PFSK-1 (cell line): ENCODE data around the gene CHPT1.

Experiments used
- FOXP2 ChIP-seq: optimal IDR thresholded peaks from 2 replicates; pipeline ENCODE3; 2011; ENCODE audit warnings: borderline replicate concordance, control low read depth, inconsistent platforms; ENCODE audit not compliant: insufficient read depth; ENCODE audit errors: extremely low read length, extremely low read depth
- POLR2AphosphoS5 ChIP-seq: IDR thresholded peaks from 2 replicates; pipeline ENCODE4 v1.6.1; 2012; ENCODE audit warnings: low read depth, mild to moderate bottlenecking, control low read depth, low read length, moderate library complexity
- SIN3A ChIP-seq: IDR thresholded peaks from 2 replicates; pipeline ENCODE4 v1.6.1; 2012; ENCODE audit warnings: mild to moderate bottlenecking, low read length, moderate library complexity, borderline replicate concordance; ENCODE audit not compliant: insufficient read depth
- TAF1 ChIP-seq: IDR thresholded peaks from 2 replicates; pipeline ENCODE4 v1.6.1; 2012; ENCODE audit warnings: low read length, control low read depth, borderline replicate concordance; ENCODE audit not compliant: insufficient read depth
- TF ChIP-seq, protein P1 (sequence below), 2 experiments: IDR thresholded peaks; 2 replicates each; pipeline versions ENCODE4 v1.6.1 to v1.8.0; 2011 to 2012; ENCODE audit warnings: low read depth in 2 of 2, low read length in 2 of 2, control low read depth in 1 of 2, inconsistent platforms in 1 of 2, mild to moderate bottlenecking in 1 of 2, moderate library complexity in 1 of 2; ENCODE audit not compliant: insufficient read depth in 1 of 2

CHPT1 gene

DNA sequence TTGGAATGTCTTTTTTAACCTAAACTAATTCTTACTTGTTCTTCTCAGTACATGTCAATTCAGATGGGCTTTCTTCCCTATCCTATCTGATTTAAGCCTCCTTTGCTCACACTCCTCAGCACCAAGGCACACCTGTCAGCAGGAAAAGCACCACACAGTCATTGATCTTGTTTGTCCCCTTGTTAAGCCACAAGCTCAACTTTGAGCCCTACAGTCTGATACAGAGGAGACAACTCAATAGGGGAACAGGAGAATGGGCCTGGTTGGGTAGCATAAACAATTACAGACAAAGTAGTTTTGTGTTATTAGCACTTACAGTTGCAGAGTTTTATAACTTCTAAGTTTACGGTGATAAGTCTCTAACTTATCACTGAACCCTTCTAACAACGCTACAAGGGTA lies 71.3 kb downstream of the CHPT1 start:
- TF ChIP-seq FOXP2 (no peak), POLR2AphosphoS5 (no peak), SIN3A (no peak), TAF1 (no peak)
- TF ChIP-seq, protein P1, sequence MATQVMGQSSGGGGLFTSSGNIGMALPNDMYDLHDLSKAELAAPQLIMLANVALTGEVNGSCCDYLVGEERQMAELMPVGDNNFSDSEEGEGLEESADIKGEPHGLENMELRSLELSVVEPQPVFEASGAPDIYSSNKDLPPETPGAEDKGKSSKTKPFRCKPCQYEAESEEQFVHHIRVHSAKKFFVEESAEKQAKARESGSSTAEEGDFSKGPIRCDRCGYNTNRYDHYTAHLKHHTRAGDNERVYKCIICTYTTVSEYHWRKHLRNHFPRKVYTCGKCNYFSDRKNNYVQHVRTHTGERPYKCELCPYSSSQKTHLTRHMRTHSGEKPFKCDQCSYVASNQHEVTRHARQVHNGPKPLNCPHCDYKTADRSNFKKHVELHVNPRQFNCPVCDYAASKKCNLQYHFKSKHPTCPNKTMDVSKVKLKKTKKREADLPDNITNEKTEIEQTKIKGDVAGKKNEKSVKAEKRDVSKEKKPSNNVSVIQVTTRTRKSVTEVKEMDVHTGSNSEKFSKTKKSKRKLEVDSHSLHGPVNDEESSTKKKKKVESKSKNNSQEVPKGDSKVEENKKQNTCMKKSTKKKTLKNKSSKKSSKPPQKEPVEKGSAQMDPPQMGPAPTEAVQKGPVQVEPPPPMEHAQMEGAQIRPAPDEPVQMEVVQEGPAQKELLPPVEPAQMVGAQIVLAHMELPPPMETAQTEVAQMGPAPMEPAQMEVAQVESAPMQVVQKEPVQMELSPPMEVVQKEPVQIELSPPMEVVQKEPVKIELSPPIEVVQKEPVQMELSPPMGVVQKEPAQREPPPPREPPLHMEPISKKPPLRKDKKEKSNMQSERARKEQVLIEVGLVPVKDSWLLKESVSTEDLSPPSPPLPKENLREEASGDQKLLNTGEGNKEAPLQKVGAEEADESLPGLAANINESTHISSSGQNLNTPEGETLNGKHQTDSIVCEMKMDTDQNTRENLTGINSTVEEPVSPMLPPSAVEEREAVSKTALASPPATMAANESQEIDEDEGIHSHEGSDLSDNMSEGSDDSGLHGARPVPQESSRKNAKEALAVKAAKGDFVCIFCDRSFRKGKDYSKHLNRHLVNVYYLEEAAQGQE (IDR thresholded peaks at IDR 0.05; ENCODE audit: insufficient read depth in 1 of 2, low read depth in 2 of 2, low read length in 2 of 2), result no peak

DNA sequence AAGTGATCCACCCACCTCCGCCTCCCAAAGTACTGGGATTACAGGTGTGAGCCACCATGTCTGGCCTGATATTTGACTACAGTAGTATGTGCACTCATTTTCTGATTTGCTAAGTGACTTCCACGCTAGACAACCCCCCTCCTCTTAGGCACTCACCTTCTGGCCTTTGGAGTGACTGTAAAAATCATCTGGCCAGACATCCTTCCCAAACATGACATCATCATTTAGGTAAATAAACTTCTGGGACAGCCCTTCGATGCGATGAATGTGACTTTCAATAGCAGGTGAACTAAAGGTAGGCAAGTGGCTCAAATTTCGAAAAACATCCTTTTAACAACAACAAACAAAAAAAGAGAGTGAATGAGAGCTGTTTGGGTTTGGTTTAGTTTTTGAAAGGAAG lies 72.4 kb downstream of the CHPT1 start:
- TF ChIP-seq FOXP2, result no peak
- no peak for TF ChIP-seq POLR2AphosphoS5
- TF ChIP-seq, protein P1 (IDR thresholded peaks at IDR 0.05; ENCODE audit: insufficient read depth in 1 of 2, low read depth in 2 of 2, low read length in 2 of 2), result no peak
- TF ChIP-seq SIN3A, result no peak
- no peak for TF ChIP-seq TAF1

DNA sequence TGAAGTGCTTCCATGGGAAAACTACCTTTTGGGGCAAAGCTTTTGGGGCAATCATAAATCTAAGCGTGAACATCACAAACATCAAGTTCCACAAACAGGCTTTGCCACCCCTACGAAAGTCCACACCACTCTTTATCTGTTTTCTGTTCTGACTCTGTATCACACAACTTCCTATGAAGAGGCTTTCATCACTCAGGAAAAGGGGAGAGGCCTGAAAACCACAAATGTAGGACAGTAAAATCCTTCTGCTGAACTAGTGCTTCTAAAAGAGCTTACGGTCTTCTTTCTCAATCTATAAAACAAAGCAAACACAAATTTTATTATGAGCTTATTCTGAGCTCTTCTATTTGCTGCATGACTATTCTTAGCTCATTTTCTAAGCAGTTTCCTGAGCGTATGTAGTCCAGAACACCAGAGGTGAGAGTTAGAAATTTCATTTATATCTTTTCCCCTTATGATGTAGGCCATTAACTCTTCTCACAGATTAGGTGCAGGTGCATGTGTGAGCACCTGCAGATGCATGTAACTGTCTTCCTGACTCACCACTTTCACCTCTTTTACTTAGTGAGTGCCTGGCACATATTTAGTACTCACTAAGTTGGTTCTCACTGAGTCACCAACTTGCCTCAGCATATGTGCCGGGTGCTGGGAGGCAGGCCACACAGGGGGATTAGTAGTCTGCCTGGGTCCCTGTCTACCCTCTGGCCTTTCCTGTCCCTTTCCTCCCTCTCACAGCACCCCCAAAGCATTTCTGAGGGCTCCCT lies 74.8 kb downstream of the CHPT1 start:
- TF ChIP-seq, protein P1 (IDR thresholded peaks at IDR 0.05; ENCODE audit: insufficient read depth in 1 of 2, low read depth in 2 of 2, low read length in 2 of 2), result no peak
- TF ChIP-seq FOXP2 (no peak), POLR2AphosphoS5 (no peak), SIN3A (no peak), TAF1 (no peak)

DNA sequence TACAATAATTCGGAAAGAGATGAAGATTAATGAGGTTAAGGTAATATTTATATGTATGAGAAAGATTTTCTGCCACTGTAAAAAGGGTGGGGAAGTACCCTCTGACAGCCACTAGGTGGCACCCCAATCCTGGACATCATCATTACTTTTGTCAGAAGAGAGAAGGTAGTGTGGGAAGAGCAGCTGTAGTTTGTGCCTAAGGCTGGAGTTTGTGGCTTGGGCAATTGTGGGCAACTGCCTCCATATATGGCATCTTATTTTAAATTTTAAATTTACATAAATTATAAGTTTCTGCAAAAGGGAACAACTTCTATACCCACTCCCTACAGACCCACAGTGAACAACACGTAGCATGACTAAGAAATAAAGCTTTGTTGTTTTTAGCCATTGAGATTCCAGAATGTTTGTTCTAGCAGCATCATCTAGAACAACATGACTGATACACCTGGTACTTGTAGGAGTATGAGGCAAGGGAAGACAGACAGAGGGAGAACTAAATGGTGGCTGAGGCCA lies 76.3 kb downstream of the CHPT1 start:
- TF ChIP-seq TAF1 (no peak), FOXP2 (no peak), POLR2AphosphoS5 (no peak), SIN3A (no peak)
- TF ChIP-seq, protein P1 (IDR thresholded peaks at IDR 0.05; ENCODE audit: insufficient read depth in 1 of 2, low read depth in 2 of 2, low read length in 2 of 2), result no peak

DNA sequence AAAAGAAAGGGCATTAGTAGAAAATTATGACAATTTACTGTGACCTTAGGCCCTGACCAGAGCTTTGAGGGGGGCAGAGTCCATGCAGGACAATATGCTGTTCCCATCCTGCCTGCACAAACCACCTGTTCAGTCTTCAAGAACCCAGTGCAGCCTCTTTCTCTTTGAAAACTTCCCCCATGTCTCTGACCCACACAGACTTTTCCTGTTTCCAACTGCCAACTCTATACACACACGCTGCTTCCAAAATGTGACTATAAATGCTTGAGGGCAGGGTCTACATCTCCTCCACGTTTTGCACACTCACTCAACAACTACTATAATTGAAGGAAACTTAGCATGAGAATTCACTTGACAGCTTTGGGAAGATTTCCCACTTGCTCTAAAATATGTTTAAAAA lies 78.4 kb downstream of the CHPT1 start:
- TF ChIP-seq TAF1 (no peak), FOXP2 (no peak), POLR2AphosphoS5 (no peak)
- TF ChIP-seq, protein P1 (IDR thresholded peaks at IDR 0.05; ENCODE audit: insufficient read depth in 1 of 2, low read depth in 2 of 2, low read length in 2 of 2), result no peak
